Measurements from ENCODE around the gene CES5A. TPM values are rescaled to one million over a fixed set of nuclear protein-coding genes. Genes with fewer than 3 reads are reported as not detected.
"Not testable (repeated sequence)": the region's sequence is repeated elsewhere in the genome, so short reads cannot be mapped to it uniquely, and the experiment has no call there.

CES5A gene
- total RNA-seq, 1 donor from 2014 or later: not detected

GRCh38 chr16:55824473-55825000 is 50.6 kb downstream of the CES5A start:
- TF ChIP-seq, protein P1, sequence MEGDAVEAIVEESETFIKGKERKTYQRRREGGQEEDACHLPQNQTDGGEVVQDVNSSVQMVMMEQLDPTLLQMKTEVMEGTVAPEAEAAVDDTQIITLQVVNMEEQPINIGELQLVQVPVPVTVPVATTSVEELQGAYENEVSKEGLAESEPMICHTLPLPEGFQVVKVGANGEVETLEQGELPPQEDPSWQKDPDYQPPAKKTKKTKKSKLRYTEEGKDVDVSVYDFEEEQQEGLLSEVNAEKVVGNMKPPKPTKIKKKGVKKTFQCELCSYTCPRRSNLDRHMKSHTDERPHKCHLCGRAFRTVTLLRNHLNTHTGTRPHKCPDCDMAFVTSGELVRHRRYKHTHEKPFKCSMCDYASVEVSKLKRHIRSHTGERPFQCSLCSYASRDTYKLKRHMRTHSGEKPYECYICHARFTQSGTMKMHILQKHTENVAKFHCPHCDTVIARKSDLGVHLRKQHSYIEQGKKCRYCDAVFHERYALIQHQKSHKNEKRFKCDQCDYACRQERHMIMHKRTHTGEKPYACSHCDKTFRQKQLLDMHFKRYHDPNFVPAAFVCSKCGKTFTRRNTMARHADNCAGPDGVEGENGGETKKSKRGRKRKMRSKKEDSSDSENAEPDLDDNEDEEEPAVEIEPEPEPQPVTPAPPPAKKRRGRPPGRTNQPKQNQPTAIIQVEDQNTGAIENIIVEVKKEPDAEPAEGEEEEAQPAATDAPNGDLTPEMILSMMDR (IDR thresholded peaks at IDR 0.05): no peak
- ATAC-seq (ENCODE audit: low read depth) (no peak), DNase-seq (no peak)
- Mint-ChIP-seq H3K27me3 (peaks cover 20% of the 10 kb centered on the region), H3K4me1 (no peaks in the 10 kb centered on the region), H3K9me3 (no peaks in the 10 kb centered on the region), H3K27ac (no peak overlapping the region), H3K36me3 (ENCODE audit: low read depth) (no peaks in the 10 kb centered on the region), H3K4me3 (no peak overlapping the region)
- intact Hi-C loops (cut with micrococcal nuclease): no loop called here
- CTCF ChIA-PET: no interaction called here
- POLR2A ChIA-PET: no interaction called here

- ATAC-seq (ENCODE audit: low read depth) (no peak), DNase-seq (no peak)
- intact Hi-C loops (cut with micrococcal nuclease): no loop called here
- no peaks in the 10 kb centered on the region for H3K9me3 Mint-ChIP-seq
- POLR2A ChIA-PET: no interaction called here
- no peaks in the 10 kb centered on the region for H3K4me1 Mint-ChIP-seq
- peaks cover 19% of the 10 kb centered on the region for H3K27me3 Mint-ChIP-seq
- TF ChIP-seq, protein P1 (IDR thresholded peaks at IDR 0.05): no peak
- no peak overlapping the region for H3K4me3 Mint-ChIP-seq
- CTCF ChIA-PET: no interaction called here
- H3K27ac Mint-ChIP-seq: no peak overlapping the region
- no peaks in the 10 kb centered on the region for H3K36me3 Mint-ChIP-seq (ENCODE audit: low read depth)
Measured at GRCh38 chr16:55822280-55822810, 52.8 kb downstream of the CES5A start.

DNA sequence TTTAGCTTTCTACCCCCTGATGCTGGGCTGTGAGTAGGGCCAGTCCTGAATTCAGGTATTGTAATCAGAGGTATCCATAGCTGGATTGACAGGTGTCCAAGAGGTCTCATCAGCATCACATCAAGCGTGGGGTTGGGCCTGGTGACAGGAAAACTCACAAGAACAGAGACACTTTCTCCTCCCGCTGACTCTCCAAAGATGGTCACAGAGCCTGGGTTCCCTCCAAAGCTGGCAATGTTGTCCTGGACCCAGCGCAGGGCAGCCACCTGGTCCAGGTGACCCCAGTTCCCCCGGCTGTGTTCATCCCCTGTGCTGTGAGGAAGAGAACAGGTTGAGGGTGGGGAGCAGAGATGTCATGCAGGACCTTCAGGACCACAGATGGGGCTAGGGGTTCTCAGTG is 54.0 kb downstream of the CES5A start:
- Mint-ChIP-seq H3K9me3 (no peaks in the 10 kb centered on the region), H3K4me1 (no peaks in the 10 kb centered on the region), H3K36me3 (ENCODE audit: low read depth) (no peaks in the 10 kb centered on the region), H3K27ac (no peak overlapping the region), H3K27me3 (peaks cover 19% of the 10 kb centered on the region), H3K4me3 (no peak overlapping the region)
- intact Hi-C loops (cut with micrococcal nuclease): no loop called here
- TF ChIP-seq, protein P1 (IDR thresholded peaks at IDR 0.05): no peak
- no peak for ATAC-seq (ENCODE audit: low read depth)
- DNase-seq: no peak
- ChIA-PET POLR2A (no interaction called here), CTCF (no interaction called here)

- Mint-ChIP-seq H3K27me3 (peaks cover 14% of the 10 kb centered on the region), H3K36me3 (ENCODE audit: low read depth) (no peaks in the 10 kb centered on the region), H3K27ac (no peak overlapping the region), H3K9me3 (no peaks in the 10 kb centered on the region), H3K4me1 (no peaks in the 10 kb centered on the region), H3K4me3 (no peak overlapping the region)
- ChIA-PET POLR2A (no interaction called here), CTCF (no interaction called here)
- no peak for DNase-seq
- intact Hi-C loops (cut with micrococcal nuclease): no loop called here
- TF ChIP-seq, protein P1 (IDR thresholded peaks at IDR 0.05): no peak
- no peak for ATAC-seq (ENCODE audit: low read depth)
Measured at GRCh38 chr16:55820615-55821014, 54.6 kb downstream of the CES5A start.

DNA sequence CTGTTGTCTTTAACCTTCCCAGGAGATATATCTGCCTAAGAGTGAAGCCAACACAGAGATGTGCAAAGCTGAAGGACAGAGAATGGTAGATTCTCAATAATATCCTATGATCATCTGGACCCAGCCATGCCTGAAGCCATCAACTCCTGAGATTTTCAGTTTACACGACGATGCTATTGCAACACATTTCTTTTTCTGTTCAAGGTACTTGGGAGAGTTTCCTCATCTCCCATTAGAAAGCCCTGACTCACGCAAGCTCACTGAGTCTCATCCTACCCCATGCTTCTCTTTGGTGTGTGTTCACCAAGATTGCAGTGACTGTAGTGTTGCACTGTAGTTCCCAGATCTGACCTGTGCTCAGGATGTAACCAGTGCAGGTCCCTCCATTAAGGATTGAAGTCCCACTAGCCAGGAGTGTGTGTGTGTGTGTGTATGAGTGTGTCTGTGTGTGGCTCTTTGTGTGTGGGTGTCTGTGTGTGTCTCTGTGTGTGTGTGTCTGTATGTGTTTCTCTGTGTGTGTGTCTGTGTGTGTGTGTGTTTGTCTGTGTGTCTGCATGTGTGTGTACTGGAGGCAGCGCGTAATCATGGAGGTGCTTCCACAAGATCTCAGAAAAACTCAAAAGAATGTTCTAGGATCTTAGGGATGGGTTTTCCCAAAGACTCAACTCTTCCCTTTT is 57.8 kb downstream of the CES5A start:
- no peak overlapping the region for H3K4me3 Mint-ChIP-seq
- CTCF ChIA-PET: no interaction called here

DNA sequence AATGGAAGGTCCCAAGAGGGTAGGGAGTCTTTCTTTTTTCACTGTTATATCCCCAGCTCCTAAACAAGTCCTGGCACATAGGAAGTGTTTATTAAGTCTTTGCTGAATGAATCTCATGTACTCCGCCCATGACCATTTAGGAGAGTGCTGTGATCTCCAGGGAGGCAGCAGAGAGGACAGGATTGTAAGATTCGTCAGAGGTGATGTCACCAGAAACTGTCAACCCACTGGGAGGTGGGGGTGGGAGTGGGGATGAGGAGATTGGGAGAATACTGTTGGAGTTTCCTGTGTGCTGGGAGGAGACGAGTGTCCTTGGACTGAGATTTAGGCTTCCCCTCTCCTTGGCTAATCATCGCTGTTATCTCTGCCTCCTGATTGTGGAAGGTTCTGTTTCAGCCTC is 59.0 kb downstream of the CES5A start:
- POLR2A ChIA-PET; H3K4me1 Mint-ChIP-seq; H3K36me3 Mint-ChIP-seq (ENCODE audit: low read depth); CTCF ChIA-PET; DNase-seq; ATAC-seq (ENCODE audit: low read depth); H3K27me3 Mint-ChIP-seq; H3K27ac Mint-ChIP-seq; H3K4me3 Mint-ChIP-seq; intact Hi-C loops (cut with micrococcal nuclease); H3K9me3 Mint-ChIP-seq: not testable (repeated sequence)

More for the DNA sequence above, 57.8 kb downstream of the CES5A start:
- Mint-ChIP-seq H3K9me3 (no peaks in the 10 kb centered on the region), H3K27ac (no peak overlapping the region), H3K4me1 (no peaks in the 10 kb centered on the region), H3K27me3 (peaks cover 11% of the 10 kb centered on the region), H3K36me3 (ENCODE audit: low read depth) (no peaks in the 10 kb centered on the region)
- intact Hi-C loops (cut with micrococcal nuclease): no loop called here
- POLR2A ChIA-PET: no interaction called here
- TF ChIP-seq, protein P1 (IDR thresholded peaks at IDR 0.05): no peak
- ATAC-seq (ENCODE audit: low read depth) (no peak), DNase-seq (no peak)
